Hepatocyte (in vitro differentiated cells): Measurements from ENCODE around the gene C11orf54. TPM values are rescaled to one million over a fixed set of nuclear protein-coding genes. Genes with fewer than 3 reads are reported as not detected.

Source experiments
- DNase-seq: peaks from one replicate; pipeline ENCODE4 v3.0.0-alpha.2; 2016; ENCODE audit warnings: low spot score
- H2AFZ ChIP-seq: fragments of 200-600 bp; sonication (generic); 2 replicates; pipeline ENCODE4 v1.6.0; 2016; ENCODE audit warnings: antibody characterized with exemption, mild to moderate bottlenecking
- H3K27ac ChIP-seq: fragments of 200-600 bp; sonication (generic); 2 replicates; pipeline ENCODE4 v1.5.1; 2016; ENCODE audit warnings: mild to moderate bottlenecking
- H3K27me3 ChIP-seq: fragments of 200-600 bp; sonication (generic); 2 replicates; pipeline ENCODE4 v1.6.1; 2016
- H3K36me3 ChIP-seq: fragments of 200-600 bp; sonication (generic); replicated peaks from 2 replicates; pipeline ENCODE4 v1.5.1; 2016; ENCODE audit warnings: low read depth; ENCODE audit not compliant: insufficient read depth
- H3K4me1 ChIP-seq: fragments of 200-600 bp; sonication (generic); 2 replicates; pipeline ENCODE4 v1.5.1; 2016; ENCODE audit warnings: mild to moderate bottlenecking, moderate library complexity; ENCODE audit not compliant: insufficient read depth
- H3K4me2 ChIP-seq: fragments of 200-600 bp; sonication (generic); 2 replicates; pipeline ENCODE4 v1.6.0; 2016
- H3K4me3 ChIP-seq: fragments of 200-600 bp; sonication (generic); 2 replicates; pipeline ENCODE4 v1.5.1; 2016; ENCODE audit warnings: mild to moderate bottlenecking
- H3K79me2 ChIP-seq: fragments of 200-600 bp; sonication (generic); 2 replicates; pipeline ENCODE4 v1.6.0; 2017; ENCODE audit warnings: mild to moderate bottlenecking
- H3K9me2 ChIP-seq: fragments of 200-600 bp; sonication (generic); replicated peaks from 2 replicates; pipeline ENCODE4 v1.6.0; 2017; ENCODE audit warnings: mild to moderate bottlenecking; ENCODE audit not compliant: insufficient read depth
- H3K9me3 ChIP-seq: fragments of 200-600 bp; sonication (generic); 2 replicates; pipeline ENCODE4 v1.5.1; 2016; ENCODE audit warnings: low read depth, mild to moderate bottlenecking
- H4K20me1 ChIP-seq: fragments of 200-600 bp; sonication (generic); 2 replicates; pipeline ENCODE4 v1.6.0; 2016; ENCODE audit warnings: mild to moderate bottlenecking; ENCODE audit not compliant: insufficient read depth, poor library complexity, severe bottlenecking
- EZH2 ChIP-seq: fragments of 200-600 bp; sonication (generic); IDR thresholded peaks from 2 replicates; pipeline ENCODE4 v1.6.1; 2016; ENCODE audit warnings: antibody characterized with exemption, mild to moderate bottlenecking, borderline replicate concordance
- EZH2phosphoT487 ChIP-seq: fragments of 200-600 bp; sonication (generic); IDR thresholded peaks from one replicate; pipeline ENCODE4 v1.6.1; 2018; ENCODE audit warnings: antibody characterized with exemption, mild to moderate bottlenecking, low read depth, moderate library complexity; ENCODE audit not compliant: unreplicated experiment, severe bottlenecking
- WGBS: methylation state at CpG from one replicate; pipeline ENCODE4 v1.1.6; 2016; ENCODE audit warnings: low lambda C conversion rate; ENCODE audit errors: missing lambda C conversion rate; 5-methylcytosine and 5-hydroxymethylcytosine counted together
- polyA plus RNA-seq: library from polyadenylated mRNA; unstranded; fragments of >200 nt; fragmentation: Nextera tagmentation; extraction: Ambion mirVana; gene quantifications from 2 replicates; pipeline ENCODE4 v1.2.1, GENCODE V29; 2016
- total RNA-seq: library from RNA; depleted of rRNA; stranded (reverse); fragments of >200 nt; gene quantifications from 2 replicates; pipeline ENCODE4 v1.2.3, GENCODE V29; 2014
- TF ChIP-seq, protein P1 (sequence below): fragments of 200-600 bp; sonication (generic); IDR thresholded peaks from 2 replicates; pipeline ENCODE4 v1.5.1; 2016; ENCODE audit warnings: antibody characterized with exemption, mild to moderate bottlenecking; ENCODE audit not compliant: poor library complexity

Gene C11orf54
- total and polyA plus RNA-seq, 2 experiments from 2014 or later: 31.1 to 75.6 TPM

DNA sequence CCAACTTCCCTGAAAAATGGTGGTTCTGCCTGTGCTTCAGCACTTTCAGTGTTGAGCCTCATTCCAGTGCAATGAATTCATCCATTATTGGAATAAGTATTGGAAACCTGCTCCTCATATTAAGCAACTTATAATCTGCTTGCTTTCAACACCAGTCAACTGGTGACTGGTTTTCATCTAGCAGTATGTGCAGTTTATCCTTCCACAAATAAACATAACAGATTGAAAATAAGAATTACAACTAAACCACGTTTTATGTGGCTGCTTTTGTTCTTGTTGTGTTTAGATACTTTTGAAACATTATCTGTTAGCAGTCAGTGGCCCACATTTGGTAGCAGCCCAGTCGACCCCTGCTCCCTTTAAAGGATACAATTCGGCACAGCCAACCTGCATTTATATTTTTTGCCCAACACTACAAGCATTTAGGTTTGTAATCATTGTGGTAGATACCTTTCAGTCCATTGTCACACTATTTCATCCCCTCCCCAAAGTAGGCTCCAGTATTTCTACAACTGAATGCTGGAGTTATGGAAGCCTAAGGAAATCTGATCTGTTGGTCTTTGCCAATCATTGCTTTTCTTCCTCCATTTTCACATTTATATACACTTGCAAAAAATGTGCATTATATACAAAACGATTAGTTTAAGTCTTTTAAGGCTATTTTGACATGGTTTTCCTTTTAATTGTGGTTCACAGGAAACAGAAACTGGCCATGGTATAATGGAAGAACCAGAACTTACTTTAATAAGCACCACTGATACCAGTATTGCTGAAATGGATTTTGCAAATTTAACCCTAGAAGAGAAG is 13.3 kb upstream of the C11orf54 start:
- Histone ChIP-seq H3K79me2 (peaks cover 3% of the 10 kb centered on the region), H3K9me3 (no peaks in the 10 kb centered on the region), H3K27me3 (no peaks in the 10 kb centered on the region), H3K27ac (peak overlapping the region; percentile 10), H4K20me1 (peaks cover 5% of the 10 kb centered on the region), H3K9me2 (no peaks in the 10 kb centered on the region), H3K36me3 (peaks cover 10% of the 10 kb centered on the region), H3K4me3 (no peak overlapping the region), H3K4me2 (no peak overlapping the region), H3K4me1 (no peaks in the 10 kb centered on the region), H2AFZ (no peak overlapping the region)
- no peak for DNase-seq
- TF ChIP-seq, protein P1, sequence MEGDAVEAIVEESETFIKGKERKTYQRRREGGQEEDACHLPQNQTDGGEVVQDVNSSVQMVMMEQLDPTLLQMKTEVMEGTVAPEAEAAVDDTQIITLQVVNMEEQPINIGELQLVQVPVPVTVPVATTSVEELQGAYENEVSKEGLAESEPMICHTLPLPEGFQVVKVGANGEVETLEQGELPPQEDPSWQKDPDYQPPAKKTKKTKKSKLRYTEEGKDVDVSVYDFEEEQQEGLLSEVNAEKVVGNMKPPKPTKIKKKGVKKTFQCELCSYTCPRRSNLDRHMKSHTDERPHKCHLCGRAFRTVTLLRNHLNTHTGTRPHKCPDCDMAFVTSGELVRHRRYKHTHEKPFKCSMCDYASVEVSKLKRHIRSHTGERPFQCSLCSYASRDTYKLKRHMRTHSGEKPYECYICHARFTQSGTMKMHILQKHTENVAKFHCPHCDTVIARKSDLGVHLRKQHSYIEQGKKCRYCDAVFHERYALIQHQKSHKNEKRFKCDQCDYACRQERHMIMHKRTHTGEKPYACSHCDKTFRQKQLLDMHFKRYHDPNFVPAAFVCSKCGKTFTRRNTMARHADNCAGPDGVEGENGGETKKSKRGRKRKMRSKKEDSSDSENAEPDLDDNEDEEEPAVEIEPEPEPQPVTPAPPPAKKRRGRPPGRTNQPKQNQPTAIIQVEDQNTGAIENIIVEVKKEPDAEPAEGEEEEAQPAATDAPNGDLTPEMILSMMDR: no peak
- TF ChIP-seq EZH2 (no peak), EZH2phosphoT487 (no peak)
- WGBS: 56% methylated on average over 4 of the region's 4 CpGs

GRCh38 chr11:93728792-93729128 is 12.7 kb upstream of the C11orf54 start:
- no peaks in the 10 kb centered on the region for H3K9me3 ChIP-seq
- no peak overlapping the region for H2AFZ ChIP-seq
- peaks cover 3% of the 10 kb centered on the region for H3K79me2 ChIP-seq
- H3K4me3 ChIP-seq: no peak overlapping the region
- H3K27ac ChIP-seq: no peak overlapping the region
- no peaks in the 10 kb centered on the region for H3K27me3 ChIP-seq
- TF ChIP-seq EZH2phosphoT487: no peak
- TF ChIP-seq EZH2: no peak
- TF ChIP-seq, protein P1: no peak
- DNase-seq: no peak
- no peaks in the 10 kb centered on the region for H3K9me2 ChIP-seq
- peaks cover 10% of the 10 kb centered on the region for H4K20me1 ChIP-seq
- H3K36me3 ChIP-seq: peaks cover 11% of the 10 kb centered on the region
- 98% methylated on average over 2 of the region's 2 CpGs for WGBS
- H3K4me1 ChIP-seq: no peaks in the 10 kb centered on the region
- no peak overlapping the region for H3K4me2 ChIP-seq

DNA sequence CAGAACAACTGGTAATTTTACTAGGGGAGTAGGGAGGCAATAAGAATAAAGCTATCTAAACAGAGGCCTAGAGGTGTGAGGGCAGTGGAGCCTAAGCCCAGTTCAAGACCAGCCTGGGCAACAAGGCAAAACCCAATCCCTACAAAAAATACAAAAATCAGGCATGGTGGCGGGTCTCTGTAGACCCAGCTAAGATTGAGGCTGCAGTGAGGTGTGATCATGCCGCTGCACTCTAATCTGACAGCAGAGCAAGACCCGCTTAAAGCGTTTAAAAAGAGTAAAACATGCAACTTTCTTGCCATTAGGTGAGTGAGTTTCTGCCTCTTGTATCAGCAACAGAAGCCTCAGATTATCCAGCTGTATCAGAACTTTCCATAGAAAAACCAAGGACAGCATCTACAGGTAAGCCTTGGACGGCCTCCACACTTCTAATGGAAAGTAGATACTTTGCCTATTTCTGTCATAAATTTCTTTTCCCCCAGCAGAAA is 12.3 kb upstream of the C11orf54 start:
- H4K20me1 ChIP-seq: peaks cover 13% of the 10 kb centered on the region
- H3K79me2 ChIP-seq: peaks cover 3% of the 10 kb centered on the region
- H2AFZ ChIP-seq: no peak overlapping the region
- H3K27ac ChIP-seq: no peak overlapping the region
- no peaks in the 10 kb centered on the region for H3K9me3 ChIP-seq
- H3K9me2 ChIP-seq: no peaks in the 10 kb centered on the region
- TF ChIP-seq, protein P1: no peak
- no peak for TF ChIP-seq EZH2phosphoT487
- no peak for TF ChIP-seq EZH2
- no peak for DNase-seq
- 97% methylated on average over 5 of the region's 5 CpGs for WGBS
- no peaks in the 10 kb centered on the region for H3K4me1 ChIP-seq
- H3K4me3 ChIP-seq: no peak overlapping the region
- peaks cover 13% of the 10 kb centered on the region for H3K36me3 ChIP-seq
- H3K27me3 ChIP-seq: no peaks in the 10 kb centered on the region
- H3K4me2 ChIP-seq: no peak overlapping the region
